HUDEP-2 (cell line): ENCODE data around the gene BICDL1.

Experiments used
- DNase-seq, 76 experiments: peaks; one replicate each; lab custom pipeline; 2025; ENCODE audit not compliant: unreplicated experiment in 76 of 76; lab: John Stamatoyannopoulos, UW

Gene BICDL1

DNA sequence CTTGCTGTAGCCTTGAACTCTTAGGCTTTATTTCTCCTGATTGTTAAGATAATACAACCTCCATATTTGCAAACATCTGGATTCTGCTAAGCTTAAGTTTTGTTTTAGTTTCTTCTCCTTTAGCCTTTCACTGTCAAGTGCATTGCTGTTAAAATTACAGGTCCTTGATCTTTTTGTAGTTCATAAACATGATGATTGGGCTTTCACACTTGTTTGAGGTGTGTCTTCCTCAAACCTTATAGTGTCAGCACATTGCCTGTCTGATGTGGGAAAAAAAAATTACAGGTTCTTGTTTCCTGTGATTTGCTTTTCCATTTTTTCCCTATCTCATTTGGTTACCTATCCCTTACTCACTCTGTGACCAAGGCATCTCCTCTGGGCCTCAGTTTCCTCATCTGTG is 59.2 kb downstream of the BICDL1 start:
- DNase-seq = no peak

DNA sequence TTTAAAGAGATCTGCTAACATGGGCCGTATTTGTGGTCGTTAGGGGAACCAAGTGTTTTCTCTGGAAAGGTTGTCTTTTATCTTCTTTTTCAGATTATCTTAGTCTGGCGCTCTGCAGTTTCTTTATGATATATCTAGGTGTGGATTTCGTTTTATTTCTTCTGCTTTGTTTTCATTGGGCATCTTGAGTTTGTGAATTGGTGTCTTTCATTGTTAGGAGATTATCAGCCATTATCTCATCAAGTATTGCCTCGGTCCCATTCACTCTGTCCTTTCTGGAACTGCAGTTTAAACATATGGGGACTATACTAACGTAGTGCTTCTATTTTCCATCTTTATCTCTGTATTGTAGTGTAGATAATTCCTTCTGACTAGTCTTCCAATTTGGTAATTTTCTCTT is 60.4 kb downstream of the BICDL1 start:
- DNase-seq = no peak

DNA sequence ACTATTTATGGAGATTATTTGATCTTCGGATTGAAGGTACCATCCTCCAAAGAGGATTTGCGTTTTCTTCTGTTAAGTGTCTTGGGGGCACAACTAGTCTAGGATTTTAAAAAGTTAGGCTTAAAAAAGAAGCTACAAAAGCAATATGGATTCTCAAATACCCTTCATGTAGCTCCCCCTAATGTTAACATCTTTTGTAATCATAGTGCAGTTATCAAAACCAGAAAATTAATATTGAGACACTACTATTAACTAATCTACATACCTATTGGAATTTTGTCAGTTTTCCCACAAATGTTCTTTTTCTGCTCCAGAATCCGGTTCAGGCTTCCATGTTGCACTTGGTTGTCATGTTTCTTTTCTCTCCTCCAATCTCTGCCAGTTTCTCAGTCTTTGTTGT is 62.5 kb downstream of the BICDL1 start:
- no peak for DNase-seq

DNA sequence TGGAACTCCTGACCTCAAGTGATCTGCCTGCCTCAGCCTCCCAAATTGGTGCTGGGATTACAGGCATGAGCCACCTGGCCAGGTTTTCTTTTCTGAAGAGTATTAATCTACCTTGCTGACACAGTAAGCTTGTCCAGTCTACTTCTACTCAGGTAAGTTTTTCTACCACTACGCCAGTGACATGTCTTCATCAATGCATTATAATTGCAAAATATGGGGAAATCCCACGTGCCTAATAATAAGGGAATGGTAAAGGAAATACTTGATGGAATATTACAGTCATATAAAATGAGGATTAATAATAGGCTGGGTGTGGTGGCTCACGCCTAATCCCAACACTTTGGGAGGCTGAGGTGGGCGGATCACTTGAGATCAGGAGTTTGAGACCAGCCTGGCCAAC is 65.3 kb downstream of the BICDL1 start:
- DNase-seq = no peak

DNA sequence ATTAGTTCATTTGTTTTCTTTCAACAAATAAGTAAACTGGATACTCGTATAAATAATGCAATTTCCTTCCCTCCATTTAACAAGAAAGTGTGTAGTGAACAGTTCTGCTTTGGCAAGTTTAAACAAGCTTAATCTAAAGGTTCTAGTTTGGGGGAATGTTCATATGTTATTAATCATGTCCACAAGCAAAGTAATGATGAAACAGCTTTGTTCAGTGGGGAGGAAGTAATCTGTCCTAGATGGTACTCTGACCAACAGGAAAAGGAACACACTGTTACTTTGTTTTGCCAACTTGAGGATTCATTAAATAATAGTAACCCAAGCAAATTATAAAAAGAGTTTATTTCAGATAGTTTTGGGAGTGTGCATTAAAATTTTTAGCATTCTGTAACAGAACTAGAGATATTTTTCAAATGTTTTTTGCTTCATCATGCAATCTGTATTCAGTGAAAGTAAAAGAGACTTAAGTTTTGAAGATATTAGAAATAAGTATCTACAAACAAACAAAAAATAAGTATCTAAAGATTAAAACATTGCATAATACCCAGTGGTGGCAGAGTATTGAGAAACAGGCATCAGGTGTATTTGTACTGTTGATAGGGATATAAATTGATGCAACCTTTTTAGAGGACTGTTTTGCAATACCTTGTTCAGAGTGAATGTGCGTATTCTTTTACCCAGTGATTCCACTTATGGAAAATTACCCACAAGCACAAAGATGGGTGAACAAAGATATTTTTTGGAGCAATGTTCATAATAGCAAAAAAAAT is 66.4 kb downstream of the BICDL1 start:
- DNase-seq = no peak

DNA sequence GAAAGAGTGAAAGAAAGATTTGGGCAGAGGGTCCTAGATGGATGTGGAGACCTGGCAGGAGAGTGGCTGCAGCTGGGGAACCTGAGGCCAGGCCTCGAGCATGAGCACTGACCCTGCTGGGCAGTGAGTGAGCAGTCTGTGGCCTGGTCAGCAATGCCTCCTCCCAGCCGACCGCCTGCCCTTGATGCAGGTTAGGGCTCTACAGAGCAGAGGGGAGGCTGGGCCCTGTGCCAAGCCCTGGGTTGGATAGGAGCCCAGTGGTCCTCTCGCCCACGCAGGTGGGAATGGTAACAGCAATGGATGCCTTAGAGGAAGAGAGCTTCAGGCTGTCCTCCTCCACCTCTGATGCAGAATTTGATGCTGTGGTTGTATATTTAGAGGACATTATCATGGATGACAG is 67.7 kb downstream of the BICDL1 start:
- no peak for DNase-seq

DNA sequence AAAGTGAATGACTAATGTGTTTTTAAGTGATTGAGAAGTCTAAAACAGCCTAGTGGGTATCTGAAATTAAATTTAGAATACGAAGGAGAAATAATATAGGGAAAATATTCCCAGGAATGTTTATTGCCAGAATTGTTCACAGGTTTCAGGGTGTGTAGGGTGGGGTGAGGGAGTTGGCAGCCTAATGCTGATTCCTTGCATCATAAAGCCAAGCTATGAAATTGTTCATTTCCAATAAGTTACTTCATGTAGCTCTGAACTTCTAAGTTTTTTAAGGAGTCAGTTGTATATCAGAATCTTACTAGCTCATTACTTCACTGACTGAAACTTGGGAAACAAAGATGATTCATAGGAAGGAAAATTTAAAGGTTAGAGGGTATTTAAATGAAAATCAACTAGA is 71.2 kb downstream of the BICDL1 start:
- no peak for DNase-seq

DNA sequence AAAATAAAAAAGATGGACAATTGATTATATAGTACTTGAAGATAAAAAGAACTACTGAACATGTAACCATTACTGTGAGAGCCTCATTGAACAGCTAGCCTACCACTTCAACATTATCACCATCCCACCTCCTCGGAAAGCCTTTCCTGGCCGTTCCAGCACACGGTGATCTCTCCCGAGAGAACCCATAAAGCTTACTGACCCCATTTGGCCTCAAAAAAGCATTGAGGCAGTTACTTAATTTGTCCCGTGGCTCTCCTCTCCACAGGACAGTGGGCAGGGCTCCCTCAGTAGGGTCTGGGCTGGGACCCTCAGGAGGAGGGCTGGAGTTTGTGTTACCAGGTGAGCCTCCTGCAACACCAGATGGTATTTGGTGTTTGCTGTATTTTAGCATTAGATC is 71.7 kb downstream of the BICDL1 start:
- DNase-seq = no peak

DNA sequence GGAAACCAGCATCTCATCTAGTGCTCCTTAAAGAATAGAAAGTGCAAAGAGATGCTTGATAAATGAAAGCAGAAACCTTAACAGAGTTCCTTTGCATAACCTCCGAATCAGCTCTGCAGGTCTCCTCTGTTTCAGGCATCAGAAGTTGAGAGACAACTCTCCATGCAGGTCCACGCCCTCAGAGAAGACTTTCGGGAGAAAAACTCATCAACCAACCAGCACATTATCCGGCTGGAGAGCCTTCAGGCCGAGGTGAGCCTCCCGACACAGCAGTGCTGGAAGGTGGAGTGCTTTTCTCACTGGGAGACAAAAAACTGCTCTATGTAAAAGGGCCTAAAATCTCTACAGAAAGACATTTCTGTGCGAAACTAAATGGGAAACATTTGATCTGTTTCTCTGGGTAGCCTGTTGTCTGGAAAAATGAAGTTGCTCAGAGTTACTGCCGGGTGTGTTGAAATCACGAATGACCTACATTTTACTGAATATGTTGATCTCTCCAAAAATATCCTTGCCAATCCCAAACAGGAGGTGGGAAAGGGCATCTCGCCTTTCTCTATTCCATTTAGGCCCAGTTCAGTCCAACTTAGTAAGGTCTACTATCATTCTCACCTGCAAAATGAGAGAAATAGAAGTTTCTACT is 72.7 kb downstream of the BICDL1 start:
- DNase-seq = no peak

DNA sequence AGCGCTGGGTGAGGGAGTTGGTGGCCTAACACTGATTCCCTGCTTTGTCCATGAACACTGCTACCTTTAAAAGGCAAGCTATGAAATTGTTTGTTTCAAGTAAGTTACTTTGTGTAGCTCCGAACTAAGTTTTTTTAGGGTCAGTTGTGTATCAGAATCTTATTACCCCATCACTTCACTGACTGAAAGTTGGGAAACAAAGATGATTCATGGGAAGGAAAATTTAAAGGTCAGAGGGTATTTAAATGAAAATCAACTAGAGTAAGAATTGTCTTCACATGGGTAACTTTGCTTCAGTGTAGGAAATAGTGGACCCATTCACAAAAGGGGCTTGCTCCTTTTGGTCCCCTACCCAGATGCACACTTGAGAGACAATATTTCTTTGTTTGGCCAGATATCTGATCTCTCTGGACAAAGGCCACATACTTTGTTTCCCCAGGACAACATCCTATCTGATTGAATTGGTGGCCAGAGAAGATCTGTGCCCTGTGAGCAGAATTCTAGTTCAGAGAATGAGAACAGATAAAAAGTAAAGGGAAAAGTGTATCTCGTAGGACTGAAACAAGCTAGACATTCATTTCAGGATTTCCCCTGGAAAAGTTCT is 74.0 kb downstream of the BICDL1 start:
- no peak for DNase-seq

DNA sequence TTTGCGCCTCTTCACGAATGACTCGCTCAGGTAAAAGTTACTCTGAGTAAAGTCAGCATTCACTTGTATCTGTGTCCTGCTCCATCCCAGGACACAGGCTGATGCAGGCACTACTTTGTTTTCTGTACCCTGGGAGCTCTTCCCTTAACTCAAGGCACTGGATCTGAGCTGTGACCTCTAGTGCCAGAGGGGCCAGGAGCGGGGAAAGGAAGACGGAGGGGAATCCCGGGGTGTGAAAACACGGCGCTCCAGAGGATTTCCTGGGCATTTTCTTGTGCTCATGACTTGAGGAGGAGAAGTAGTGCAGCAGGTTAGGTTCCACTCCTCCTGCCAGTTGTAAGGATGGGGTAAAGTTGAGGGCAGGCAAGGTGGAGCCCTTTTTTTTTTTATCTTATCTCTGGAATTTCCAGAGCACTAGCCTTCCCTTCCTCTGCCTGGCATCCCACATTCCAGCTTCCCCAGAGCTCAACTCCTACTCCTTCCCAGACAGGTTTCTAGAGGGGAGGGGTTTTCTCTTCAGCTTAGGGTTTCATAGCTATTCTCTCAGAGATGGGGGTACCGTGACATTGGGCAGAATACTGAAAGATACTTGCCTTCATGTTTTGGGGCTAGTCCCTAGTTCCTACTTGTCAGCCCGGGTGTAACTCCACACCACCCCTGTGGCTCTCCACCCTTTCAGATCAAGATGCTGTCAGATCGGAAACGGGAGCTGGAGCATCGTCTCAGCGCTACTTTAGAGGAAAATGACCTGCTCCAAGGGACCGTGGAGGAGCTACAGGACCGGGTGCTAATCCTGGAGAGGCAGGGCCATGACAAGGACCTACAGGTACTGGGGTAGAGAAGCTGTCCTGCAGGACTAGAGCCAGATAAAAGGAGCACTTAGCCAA is 75.3 kb downstream of the BICDL1 start:
- no peak for DNase-seq

DNA sequence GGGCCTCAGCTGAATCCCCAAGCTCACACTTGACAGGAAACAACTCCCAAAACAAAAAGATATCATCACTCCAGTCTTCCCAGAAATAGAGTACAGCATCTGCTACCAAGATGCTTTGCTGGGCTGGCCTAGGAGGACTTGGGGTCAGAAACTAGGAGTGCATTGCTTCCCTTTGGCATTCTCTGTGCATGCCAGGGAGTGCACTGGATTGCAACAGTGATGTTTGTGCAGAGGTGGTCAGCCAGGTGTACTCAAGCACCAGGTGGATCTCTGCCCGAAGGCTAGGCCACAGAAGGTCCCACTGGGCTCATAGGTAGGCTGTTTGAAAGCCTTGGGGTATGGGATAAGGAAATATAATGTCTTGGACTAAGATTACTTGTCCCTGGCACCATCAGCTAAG is 76.4 kb downstream of the BICDL1 start:
- DNase-seq = no peak

DNA sequence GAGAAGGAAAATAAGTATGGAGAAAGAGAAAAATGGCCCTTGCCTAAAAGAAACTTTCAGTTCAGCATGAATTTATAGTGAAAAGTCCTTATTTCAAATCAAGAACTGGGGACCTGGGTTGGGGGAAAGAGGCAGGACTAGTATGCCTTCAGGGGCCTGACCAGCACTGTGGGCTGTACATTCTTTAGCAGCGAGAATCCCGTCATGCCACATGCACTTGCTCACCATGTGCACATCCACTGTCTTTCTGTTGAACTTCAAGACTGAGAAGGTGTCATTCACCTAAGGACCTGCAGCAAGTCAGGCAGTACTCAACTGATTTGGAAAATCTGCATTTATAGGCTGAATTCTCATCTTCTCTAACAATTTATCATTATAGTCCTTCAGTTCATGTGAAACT is 77.3 kb downstream of the BICDL1 start:
- no peak for DNase-seq

DNA sequence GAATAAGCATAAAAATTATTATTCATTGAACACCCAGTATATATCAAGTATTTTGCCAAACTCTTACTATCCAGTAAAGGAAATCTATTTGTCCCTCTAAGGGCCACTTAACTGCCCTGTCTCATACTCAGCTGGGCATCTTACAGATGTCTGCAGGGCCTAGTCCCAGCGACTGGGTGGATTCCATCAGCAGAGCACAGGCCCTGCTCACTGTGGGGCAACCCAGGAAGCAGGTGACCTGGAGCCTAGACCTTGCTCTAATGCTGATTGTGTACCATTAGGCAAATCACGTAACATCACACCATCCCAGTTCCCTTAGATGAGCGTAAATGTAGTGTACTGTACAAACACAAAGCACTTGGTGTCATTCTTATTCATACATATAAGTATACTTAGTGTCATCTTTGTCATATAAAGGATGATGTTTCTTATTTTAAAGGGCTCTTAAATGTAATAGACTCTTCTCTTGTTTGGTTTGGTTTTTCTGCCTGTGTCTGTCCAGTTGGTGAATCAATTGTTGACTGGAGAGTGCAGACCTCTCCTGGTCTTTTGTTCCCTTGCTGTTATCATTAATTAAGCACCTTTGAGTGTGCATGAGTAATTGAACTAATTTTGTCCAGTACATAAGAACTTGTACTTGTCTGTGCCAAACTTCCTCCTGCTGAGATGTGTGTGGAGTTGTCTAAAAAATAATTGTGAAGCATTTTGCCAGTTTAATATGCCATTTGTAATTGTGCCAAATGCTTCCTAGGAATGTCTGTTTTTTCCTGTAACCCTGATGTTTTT is 78.2 kb downstream of the BICDL1 start:
- DNase-seq = no peak

DNA sequence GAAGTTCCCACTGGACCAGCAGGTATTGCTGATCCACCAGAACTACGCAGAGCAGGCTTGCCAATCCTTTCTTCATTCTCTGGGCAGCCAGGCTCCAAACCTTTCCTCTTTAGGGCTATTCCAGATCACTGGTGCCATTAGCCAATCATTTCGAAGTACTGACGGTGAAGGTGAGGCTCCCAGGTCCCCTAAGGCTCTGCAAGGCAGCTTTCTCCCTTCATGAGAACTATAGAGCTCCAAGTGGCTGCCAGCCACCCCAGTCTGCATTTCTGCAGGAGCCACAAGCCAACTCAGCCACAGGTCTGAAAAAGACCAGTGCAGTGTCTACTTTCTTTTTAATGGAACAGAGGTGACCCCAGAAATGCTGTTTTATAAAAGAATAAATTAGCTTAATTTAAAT is 78.9 kb downstream of the BICDL1 start:
- DNase-seq = no peak

DNA sequence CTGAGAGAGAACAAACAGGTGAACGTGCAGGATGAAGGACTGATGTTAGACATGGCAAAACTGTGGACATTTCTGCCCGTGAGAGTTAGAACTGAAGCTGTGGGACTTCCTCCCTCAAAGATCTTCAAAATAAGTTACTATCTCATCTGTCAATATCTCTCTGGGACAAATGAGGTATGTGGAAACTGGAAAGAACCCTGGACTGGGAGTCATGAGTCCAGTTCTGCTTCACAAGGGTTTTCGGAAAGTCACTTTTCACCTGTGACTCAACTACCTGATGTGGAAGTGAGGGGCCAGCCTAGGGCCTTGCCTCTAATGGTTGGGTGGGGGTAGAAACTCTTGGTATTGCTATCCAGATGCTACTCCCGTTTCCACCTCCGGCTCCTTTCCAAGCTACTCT is 80.2 kb downstream of the BICDL1 start:
- no peak for DNase-seq

DNA sequence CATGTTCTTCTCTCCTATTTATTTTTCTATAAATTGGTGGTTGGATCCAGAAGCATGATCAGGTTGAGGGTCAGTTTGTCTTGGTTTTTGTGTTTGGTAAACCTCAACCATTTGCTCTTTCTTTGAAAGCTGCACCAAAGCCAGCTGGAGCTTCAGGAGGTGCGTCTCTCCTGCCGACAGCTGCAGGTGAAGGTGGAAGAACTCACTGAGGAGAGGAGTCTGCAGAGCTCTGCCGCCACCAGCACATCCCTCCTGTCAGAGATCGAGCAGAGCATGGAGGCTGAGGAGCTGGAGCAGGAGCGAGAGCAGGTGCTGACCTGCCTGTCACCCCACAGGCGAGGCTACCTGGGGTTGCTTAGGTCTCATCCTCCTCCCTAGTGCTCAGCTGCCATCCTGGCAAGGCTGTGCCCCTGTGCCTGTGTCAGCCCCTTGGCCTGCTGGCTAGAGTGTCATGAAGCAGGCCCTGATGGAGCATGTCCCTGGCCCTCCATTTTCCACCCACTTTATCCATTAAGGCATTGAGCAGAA is 82.5 kb downstream of the BICDL1 start:
- DNase-seq = no peak

DNA sequence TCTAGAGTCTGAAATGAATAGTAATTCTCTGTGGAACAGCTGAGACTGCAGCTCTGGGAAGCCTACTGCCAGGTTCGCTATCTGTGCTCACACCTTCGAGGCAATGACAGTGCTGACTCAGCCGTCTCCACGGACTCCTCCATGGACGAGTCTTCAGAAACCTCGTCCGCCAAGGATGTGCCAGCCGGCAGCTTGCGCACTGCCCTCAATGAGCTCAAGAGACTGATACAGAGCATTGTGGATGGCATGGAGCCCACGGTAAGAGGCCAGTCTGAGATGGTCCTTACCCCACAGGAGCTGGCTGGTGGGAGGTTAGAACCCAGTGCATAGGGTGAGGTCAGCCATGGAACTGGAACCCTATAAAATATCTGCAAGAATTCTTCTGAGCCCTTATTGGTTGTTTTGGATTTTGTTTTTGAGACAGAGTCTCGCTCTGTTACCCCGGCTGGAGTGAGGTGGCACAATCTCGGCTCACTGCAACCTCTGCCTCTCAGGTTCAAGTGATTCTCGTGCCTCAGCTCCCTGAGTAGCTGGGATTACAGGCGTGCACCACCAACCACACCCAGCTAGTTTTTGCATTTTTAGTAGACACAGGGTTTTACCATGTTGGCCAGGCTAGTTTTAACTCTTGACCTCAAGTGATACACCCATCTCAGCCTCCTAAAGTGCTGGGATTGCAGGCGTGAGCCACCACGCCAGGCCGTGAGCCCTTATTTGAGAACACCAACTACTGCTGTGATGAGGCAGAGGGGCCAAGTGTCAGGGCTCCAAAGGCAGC is 83.6 kb downstream of the BICDL1 start:
- DNase-seq = no peak

DNA sequence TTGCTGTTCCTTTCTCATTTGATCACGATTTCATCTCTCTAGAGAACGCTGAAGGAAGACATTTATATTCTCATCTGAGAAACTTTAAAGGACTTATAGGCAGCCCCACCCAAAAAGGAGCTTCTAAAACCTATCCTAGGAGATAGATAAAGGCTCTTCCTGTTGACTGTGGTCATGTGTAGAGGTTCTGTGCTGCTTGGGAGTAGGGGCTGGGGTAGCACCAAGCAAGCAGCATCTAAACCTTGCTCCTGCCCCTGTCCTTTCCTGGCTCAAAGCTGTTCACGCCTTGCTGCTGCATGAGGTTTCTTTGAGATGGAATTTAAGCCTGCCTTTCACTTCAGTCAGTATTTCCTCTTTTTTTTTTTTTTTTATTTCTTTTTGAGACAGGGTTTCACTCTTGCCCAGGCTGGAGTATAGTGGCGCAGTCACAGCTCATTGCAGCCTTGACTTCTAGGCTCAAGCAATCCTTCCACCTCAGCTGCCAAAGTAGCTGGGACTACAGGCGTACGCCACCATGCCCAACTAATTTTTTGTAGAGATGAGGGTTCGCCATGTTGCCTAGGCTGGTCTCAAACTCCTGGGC is 86.1 kb downstream of the BICDL1 start:
- DNase-seq = no peak
